NT2/D1 (cell line): ENCODE measurements around the gene EEFSEC.
A peak's percentile ranks its signal among the peaks of the same experiment; 100 is the strongest.

Source experiments
- DNase-seq: peaks from one replicate; pipeline ENCODE4 v3.0.0-alpha.2; 2011; ENCODE audit warnings: low read depth, low spot score
- H3K27me3 ChIP-seq: 2 replicates; pipeline ENCODE4 v1.6.0; 2011; ENCODE audit warnings: mild to moderate bottlenecking; ENCODE audit not compliant: insufficient read length, insufficient read depth
- H3K36me3 ChIP-seq: 2 replicates; pipeline ENCODE4 v1.6.1; 2011; ENCODE audit warnings: mild to moderate bottlenecking, low read length, mixed read lengths; ENCODE audit not compliant: insufficient read depth, insufficient read length
- H3K4me1 ChIP-seq: 2 replicates; pipeline ENCODE4 v1.5.1; 2011; ENCODE audit not compliant: insufficient read depth, insufficient read length
- H3K4me3 ChIP-seq: 2 replicates; pipeline ENCODE4 v1.5.1; 2011; ENCODE audit warnings: low read depth; ENCODE audit not compliant: insufficient read length
- H3K9ac ChIP-seq: 2 replicates; pipeline ENCODE4 v1.6.0; 2011; ENCODE audit warnings: low read depth; ENCODE audit not compliant: insufficient read length
- H3K9me3 ChIP-seq: 2 replicates; pipeline ENCODE4 v1.5.1; 2011; ENCODE audit warnings: mild to moderate bottlenecking, low read length; ENCODE audit not compliant: insufficient read depth
- SUZ12 ChIP-seq: IDR thresholded peaks from 2 replicates; pipeline ENCODE4 v1.6.1; 2011; ENCODE audit not compliant: insufficient read length, insufficient read depth; ENCODE audit errors: extremely low read depth
- YY1 ChIP-seq: IDR thresholded peaks from 2 replicates; pipeline ENCODE4 v1.6.1; 2011; ENCODE audit not compliant: insufficient read length, insufficient read depth
- ZNF274 ChIP-seq: IDR thresholded peaks from 2 replicates; pipeline ENCODE4 v1.6.1; 2011; ENCODE audit warnings: mild to moderate bottlenecking, low read depth, low read length

Gene EEFSEC

GRCh38 chr3:128196647-128197046, 43.4 kb downstream of the EEFSEC start:
- Histone ChIP-seq H3K9ac (no peak overlapping the region), H3K4me1 (peaks cover 21% of the 10 kb centered on the region), H3K9me3 (no peaks in the 10 kb centered on the region), H3K4me3 (no peak overlapping the region), H3K36me3 (no peaks in the 10 kb centered on the region), H3K27me3 (no peaks in the 10 kb centered on the region)
- DNase-seq = no peak
- no peak for TF ChIP-seq YY1
- no peak for TF ChIP-seq ZNF274
- no peak for TF ChIP-seq SUZ12

GRCh38 chr3:128197855-128198254, 44.6 kb downstream of the EEFSEC start:
- Histone ChIP-seq H3K9me3 (no peaks in the 10 kb centered on the region), H3K9ac (no peak overlapping the region), H3K4me1 (peaks cover 19% of the 10 kb centered on the region), H3K4me3 (no peak overlapping the region), H3K36me3 (no peaks in the 10 kb centered on the region), H3K27me3 (no peaks in the 10 kb centered on the region)
- TF ChIP-seq ZNF274 = no peak
- no peak for TF ChIP-seq SUZ12
- no peak for TF ChIP-seq YY1
- DNase-seq = no peak

- Histone ChIP-seq H3K9ac (no peak overlapping the region), H3K9me3 (no peaks in the 10 kb centered on the region), H3K27me3 (no peaks in the 10 kb centered on the region), H3K4me1 (peaks cover 16% of the 10 kb centered on the region), H3K4me3 (no peak overlapping the region), H3K36me3 (no peaks in the 10 kb centered on the region)
- peak; percentile 32 for DNase-seq
- TF ChIP-seq ZNF274 (no peak), SUZ12 (no peak), YY1 (no peak)
Observed at GRCh38 chr3:128198313-128198712, 45.0 kb downstream of the EEFSEC start.

- no peak overlapping the region for H3K9ac ChIP-seq
Observed at GRCh38 chr3:128199110-128199509, 45.8 kb downstream of the EEFSEC start.

GRCh38 chr3:128201158-128201755, 48.0 kb downstream of the EEFSEC start:
- DNase-seq = no peak
- peaks cover 11% of the 10 kb centered on the region for H3K4me1 ChIP-seq
- H3K36me3 ChIP-seq = no peaks in the 10 kb centered on the region
- no peak overlapping the region for H3K4me3 ChIP-seq
- no peaks in the 10 kb centered on the region for H3K27me3 ChIP-seq
- TF ChIP-seq ZNF274 (no peak), SUZ12 (no peak), YY1 (no peak)
- no peak overlapping the region for H3K9ac ChIP-seq
- no peaks in the 10 kb centered on the region for H3K9me3 ChIP-seq

More at GRCh38 chr3:128199110-128199509, 45.8 kb downstream of the EEFSEC start:
- DNase-seq = no peak
- Histone ChIP-seq H3K4me3 (no peak overlapping the region), H3K4me1 (peaks cover 12% of the 10 kb centered on the region), H3K27me3 (no peaks in the 10 kb centered on the region), H3K9me3 (no peaks in the 10 kb centered on the region), H3K36me3 (no peaks in the 10 kb centered on the region)
- no peak for TF ChIP-seq YY1
- TF ChIP-seq ZNF274 = no peak
- TF ChIP-seq SUZ12 = no peak

- no peaks in the 10 kb centered on the region for H3K9me3 ChIP-seq
- H3K36me3 ChIP-seq = no peaks in the 10 kb centered on the region
- no peak for DNase-seq
- no peak overlapping the region for H3K9ac ChIP-seq
- TF ChIP-seq ZNF274 = no peak
- peaks cover 6% of the 10 kb centered on the region for H3K4me1 ChIP-seq
- H3K4me3 ChIP-seq = no peak overlapping the region
- no peaks in the 10 kb centered on the region for H3K27me3 ChIP-seq
Observed at GRCh38 chr3:128203169-128203568, 49.9 kb downstream of the EEFSEC start.

- Histone ChIP-seq H3K4me1 (peaks cover 4% of the 10 kb centered on the region), H3K9ac (no peak overlapping the region), H3K9me3 (no peaks in the 10 kb centered on the region), H3K36me3 (no peaks in the 10 kb centered on the region), H3K27me3 (no peaks in the 10 kb centered on the region), H3K4me3 (no peak overlapping the region)
- TF ChIP-seq YY1 = no peak
- TF ChIP-seq SUZ12 = no peak
- no peak for TF ChIP-seq ZNF274
- DNase-seq = no peak
Observed at GRCh38 chr3:128205558-128206145, 52.4 kb downstream of the EEFSEC start.
